BE2C (cell line): ENCODE measurements around the gene ORC2.
A peak's percentile ranks its signal among the peaks of the same experiment; 100 is the strongest.

ENCODE experiments used
- DNase-seq: peaks from one replicate; pipeline ENCODE4 v3.0.0-alpha.2; 2020
- H3K27me3 ChIP-seq: fragments of 250-450 bp; sonication (Bioruptor Pico); 2 replicates; pipeline ENCODE4 v1.5.1; 2020; ENCODE audit warnings: mild to moderate bottlenecking
- H3K36me3 ChIP-seq: fragments of 250-450 bp; sonication (Bioruptor Pico); 2 replicates; pipeline ENCODE4 v1.5.1; 2020; ENCODE audit warnings: mild to moderate bottlenecking
- H3K4me1 ChIP-seq: fragments of 250-450 bp; sonication (Bioruptor Pico); 2 replicates; pipeline ENCODE4 v1.5.1; 2020
- H3K4me3 ChIP-seq: 2 replicates; pipeline ENCODE4 v1.5.1; 2011; ENCODE audit warnings: low read depth, low read length
- H3K9me3 ChIP-seq: fragments of 250-450 bp; sonication (Bioruptor Pico); 2 replicates; pipeline ENCODE4 v1.5.1; 2020
- CTCF ChIP-seq: IDR thresholded peaks from 2 replicates; pipeline ENCODE4 v1.5.1; 2012; ENCODE audit warnings: mild to moderate bottlenecking, low read depth, low read length

The ORC2 gene

GRCh38 chr2:200862532-200863000, 100.9 kb downstream of the ORC2 start:
- no peaks in the 10 kb centered on the region for H3K9me3 ChIP-seq
- DNase-seq = peak; percentile 48
- no peaks in the 10 kb centered on the region; the same call in 1 of the 2 replicates for H3K4me1 ChIP-seq
- peak overlapping the region; percentile 82 for H3K4me3 ChIP-seq
- no peaks in the 10 kb centered on the region for H3K27me3 ChIP-seq
- peaks cover 60% of the 10 kb centered on the region for H3K36me3 ChIP-seq
- TF ChIP-seq CTCF = no peak

GRCh38 chr2:200861617-200862155, 101.8 kb downstream of the ORC2 start:
- H3K27me3 ChIP-seq = no peaks in the 10 kb centered on the region
- H3K4me3 ChIP-seq = peak overlapping the region; percentile 82
- no peaks in the 10 kb centered on the region; the same call in 1 of the 2 replicates for H3K4me1 ChIP-seq
- no peaks in the 10 kb centered on the region for H3K9me3 ChIP-seq
- peaks cover 69% of the 10 kb centered on the region for H3K36me3 ChIP-seq
- TF ChIP-seq CTCF = no peak
- no peak for DNase-seq

- H3K9me3 ChIP-seq = no peaks in the 10 kb centered on the region
- H3K27me3 ChIP-seq = no peaks in the 10 kb centered on the region
- no peak for DNase-seq
- peaks cover 82% of the 10 kb centered on the region for H3K36me3 ChIP-seq
- H3K4me1 ChIP-seq = no peaks in the 10 kb centered on the region; the same call in 1 of the 2 replicates
- H3K4me3 ChIP-seq = peak overlapping the region; percentile 82; the same call in 1 of the 2 replicates
- TF ChIP-seq CTCF = no peak
Observed at GRCh38 chr2:200860092-200860795, 103.2 kb downstream of the ORC2 start.
